ENCODE measurements around the gene ATF5. TPM values are rescaled to one million over a fixed set of nuclear protein-coding genes. Genes with fewer than 3 reads are reported as not detected.
"Not testable (repeated sequence)": the region's sequence is repeated elsewhere in the genome, so short reads cannot be mapped to it uniquely, and the experiment has no call there.

Gene ATF5
- polyA plus RNA-seq, 1 donor: 20.0 TPM

DNA sequence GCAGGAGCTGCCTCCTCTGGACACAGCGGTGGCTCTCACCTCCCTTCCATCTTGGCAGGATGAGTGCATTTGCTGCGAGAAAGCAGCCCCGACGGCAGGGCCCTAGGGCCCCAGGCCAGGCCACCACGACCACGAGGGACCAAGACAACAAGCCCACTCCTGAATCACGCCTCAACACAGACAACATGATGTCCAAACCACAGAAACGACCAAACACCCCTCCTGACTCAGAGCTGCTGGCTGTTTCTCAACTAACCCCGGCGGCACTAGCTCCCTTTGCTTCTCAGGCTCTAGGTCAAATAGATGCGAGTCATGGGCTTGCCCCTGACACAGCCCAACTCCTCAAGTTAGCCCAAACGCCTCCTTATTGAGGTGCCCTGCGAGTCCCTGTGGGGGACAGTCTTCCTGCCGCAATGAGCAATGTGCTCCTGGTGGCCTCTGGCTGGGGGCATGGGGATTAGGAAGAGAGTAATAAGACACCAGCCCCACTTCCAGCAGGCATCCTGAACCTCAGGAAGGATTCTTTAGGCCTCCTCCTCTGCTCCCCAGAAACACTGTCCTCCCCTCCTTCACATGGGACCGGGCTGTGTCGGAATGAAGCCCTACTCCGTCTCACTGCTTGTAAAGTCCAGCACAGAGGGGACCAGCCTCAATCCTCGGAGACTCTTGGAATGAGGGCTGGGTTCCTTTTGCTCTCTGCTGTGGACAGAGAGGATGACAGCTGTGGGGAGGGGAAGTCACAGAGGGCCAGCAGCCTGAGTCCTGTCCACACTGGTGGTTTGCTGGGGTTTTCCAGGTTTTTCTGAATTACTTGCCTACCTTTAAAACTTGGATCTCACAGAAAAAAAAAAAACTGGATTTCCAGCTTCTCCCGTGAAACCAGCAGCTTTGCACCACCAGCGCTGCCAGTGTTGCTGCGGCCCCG is 6.9 kb upstream of the ATF5 start:
- no peak for DNase-seq

DNA sequence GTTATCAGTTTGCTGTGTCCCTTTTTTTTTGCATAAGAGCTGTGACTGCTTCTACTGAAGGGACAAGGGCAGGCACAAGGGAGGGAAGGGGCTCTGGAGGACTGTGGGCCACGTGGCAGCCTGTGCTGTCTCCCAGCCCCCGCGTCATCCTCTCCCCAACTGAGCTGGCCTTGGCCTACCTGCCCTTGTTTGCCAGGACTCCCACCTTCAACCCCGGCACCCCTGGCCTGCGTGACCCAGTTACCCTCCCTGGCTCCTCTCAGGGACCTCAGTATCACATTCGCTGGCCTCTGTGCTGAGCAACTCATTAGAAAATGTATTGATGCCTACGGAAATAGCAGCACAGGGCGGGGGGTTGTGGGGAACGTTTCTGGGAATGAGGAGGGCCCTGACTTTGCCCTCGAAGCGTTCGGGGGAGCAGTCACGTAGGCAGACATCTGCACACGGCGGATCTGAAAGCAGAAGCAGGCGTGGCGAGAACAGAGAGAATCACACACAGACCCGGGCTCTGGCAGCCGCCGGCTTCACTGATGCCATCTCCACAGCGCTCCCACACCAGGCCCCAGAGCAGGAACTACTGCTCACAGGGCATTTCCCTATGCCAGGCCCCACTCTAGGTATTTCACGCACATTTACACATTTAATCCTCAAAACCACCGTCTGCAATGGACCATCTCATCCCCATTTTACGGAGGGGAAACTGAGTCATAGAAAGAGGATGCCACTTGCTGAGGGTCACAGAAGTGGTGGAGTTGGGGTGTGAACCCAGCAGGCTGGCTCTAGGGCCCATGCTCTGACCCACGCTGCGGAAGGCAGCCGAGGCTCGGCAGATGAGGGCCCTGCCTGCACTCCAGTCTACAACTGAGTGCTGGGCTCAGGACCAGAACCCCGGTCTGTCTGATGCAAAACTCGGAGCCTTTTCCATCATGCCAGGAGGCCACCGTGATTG is 5.7 kb upstream of the ATF5 start:
- no peak for DNase-seq

DNA sequence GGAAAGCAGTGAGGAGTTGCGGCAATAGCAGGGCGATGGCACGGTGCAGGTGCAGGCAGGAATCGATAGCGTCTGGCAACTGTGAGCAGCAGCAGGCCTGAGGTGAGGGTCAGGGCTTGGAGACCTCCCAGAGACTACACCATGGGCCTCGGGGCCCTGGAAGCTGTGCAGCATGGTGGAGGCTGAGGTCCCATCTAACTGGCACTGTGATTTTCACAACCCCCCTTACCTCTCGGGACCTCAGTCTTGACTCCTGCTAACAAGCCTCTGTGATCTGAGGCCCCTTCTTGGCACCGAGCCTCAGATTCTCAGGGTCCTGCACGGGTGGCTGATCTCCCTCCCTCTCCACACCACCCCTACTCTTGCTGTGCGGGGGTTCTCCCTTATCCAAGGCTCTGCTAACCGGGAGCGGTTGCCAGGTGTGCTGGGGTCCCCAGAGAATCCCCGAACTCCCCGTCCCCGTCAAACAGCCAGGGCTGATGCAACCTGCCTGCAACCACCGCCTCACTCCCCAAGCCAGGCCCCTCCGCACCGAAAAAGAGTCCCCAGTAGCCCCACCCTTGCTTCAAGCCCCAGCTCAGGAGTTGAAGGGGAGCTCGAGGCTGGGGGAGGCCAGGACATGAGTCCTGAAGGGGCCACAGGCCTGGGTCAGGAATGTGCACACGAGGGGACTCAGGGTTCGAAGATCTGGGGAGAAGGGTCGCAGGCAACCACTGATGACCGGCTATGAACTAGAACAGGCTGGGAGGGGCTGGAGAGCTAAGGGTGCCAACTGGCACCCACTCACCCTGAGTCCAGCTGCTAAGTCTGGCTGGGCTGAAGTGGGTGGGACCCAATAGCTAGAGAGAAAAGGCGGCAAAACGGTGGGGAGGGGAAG is 4.8 kb upstream of the ATF5 start:
- no peak for DNase-seq

DNA sequence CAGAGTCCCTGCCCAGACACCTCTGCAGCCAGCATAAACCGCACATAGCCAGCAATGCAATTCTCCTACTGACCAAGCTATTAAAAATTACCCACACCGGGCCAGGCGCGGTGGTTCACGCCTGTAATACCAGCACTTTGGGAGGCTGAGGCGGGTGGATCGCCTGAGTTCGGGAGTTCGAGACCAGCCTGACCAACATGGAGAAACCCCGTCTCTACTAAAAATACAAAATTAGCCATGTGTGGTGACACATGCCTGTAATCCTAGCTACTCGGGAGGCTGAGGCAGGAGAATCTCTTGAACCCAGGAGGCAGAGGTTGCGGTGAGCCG is 4.2 kb upstream of the ATF5 start:
- DNase-seq: not testable (repeated sequence)

DNA sequence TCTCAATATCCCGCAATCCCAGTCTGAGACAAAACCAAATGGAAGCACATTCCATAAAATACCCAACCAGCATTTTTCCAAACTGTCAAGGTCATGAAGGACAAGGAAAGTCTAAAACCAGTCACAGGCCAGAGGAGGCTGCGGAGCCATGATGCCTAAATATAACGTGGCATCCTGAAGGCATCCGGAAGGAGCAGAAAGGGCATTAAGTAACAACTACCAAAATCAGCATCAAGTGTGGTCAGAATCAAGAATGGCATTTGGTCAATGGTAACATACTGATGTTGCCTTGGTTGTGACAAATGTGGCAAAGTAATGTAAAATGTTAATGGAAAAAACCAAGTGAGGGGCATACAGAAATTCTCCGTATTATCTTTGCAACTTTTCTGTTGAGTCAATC is 3.5 kb upstream of the ATF5 start:
- DNase-seq: no peak

DNA sequence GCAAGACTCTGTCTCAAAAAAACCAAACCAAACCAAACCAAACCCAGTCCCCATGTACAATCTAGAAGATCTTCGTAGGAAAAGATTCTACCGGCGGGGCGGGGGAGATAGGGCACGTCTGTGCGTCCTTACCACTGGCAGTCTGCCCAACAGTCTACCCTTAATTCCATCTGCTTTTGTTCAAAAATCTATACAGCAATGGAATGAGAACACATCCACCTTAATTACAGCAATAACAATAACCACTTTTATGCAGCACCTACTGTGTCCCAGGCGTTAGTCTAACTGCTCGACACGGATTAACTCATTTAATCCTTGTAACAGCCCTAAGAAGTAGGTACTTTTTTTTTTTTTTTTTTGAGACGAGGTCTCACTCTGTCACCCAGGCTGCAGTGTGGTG is 2.5 kb upstream of the ATF5 start:
- no peak for DNase-seq

DNA sequence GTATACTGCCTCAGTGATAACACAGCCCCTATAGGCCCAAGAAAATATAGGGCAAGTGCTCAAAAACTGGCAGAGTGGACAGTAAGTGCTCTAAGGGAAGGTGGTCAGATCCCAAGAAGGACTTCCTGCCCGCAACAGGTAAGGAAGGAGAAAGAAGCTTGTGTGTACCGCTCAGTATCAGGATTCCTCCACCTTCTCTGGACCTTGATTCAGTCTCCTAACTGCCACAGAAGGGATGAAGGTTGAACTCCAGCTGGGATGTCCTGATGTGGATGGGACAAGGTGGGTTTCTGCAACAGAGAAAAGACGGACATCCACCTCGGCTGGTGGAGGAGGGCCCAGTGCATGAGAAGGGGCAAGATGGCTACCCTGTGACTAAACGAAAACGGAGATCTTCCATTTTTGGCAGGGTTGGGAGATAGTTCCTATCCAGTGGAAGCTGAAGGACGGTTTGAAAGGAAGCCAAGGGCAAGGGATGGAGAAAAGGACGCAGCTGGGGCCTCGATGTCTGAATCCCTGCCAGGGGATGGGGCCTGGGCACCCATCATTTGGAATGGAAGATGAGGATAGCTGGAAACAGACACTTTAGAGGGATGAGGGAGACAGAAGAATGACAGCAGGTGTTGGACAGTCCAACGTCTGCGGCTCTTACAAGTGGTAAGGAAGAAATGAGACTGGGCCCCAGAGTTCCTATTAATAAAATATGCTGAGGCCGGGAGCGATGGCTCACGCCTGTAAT is 1.3 kb upstream of the ATF5 start:
- no peak for DNase-seq

DNA sequence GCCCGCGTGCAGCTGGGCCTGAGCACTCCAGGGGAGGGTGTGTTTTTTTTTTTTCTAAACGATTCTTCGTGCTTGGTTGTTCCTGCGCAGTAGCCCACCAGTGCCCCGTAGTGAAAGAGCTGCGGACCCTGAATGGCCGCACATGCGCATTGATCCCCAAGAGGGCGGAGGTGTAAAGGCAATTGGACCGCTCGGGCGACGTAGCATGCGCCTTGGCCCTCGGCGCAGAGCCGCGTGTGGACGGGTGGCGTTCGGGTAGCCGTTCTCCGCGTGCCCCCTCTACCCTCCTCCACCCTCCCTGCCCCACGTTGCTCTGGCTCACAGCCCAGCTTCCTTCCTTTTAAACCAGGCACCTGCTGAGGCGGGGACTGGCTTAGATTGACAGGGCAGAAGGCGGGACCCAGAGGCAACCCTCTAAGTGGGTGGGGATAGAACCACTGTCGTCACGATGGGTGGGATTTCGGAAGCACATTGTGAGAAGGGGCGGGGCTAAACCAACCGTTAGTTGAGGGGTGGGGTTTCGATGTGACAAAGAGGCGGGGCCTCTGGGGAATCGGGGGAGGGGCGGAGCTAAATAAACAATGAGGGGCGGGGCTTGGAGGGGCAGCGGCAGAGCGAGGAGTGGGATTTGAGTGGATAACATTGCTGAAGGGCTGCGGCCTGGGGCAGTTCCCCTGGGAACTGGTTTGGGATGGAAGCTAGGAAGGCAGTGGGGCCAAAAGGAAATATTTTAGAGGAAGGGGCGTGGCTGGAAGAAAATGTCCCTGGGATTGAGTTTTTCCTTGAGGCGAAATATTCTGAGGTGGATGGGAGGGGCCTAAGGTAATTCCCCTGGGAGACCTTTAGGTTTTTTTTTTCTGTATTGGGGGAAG is 842 bp downstream of the ATF5 start:
- DNase-seq: peak; percentile 91

DNA sequence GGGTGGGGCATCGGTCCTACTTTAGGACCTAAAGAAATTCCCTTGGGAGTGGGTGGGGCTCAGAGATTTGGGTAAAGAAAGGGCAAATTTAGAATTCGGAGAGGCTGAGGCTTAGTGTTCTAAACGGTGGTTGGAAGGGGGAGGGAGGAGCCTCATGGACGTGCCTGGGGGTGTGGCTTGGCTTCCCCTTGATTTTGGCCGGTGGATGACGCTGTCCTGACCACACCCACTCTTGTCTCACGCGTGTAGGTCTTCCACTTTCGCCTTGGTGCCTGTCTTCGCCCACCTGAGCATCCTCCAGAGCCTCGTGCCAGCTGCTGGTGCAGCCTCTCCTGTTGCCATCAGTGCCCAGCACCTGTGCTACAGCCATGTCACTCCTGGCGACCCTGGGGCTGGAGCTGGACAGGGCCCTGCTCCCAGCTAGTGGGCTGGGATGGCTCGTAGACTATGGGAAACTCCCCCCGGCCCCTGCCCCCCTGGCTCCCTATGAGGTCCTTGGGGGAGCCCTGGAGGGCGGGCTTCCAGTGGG is 1.5 kb downstream of the ATF5 start:
- DNase-seq: no peak

DNA sequence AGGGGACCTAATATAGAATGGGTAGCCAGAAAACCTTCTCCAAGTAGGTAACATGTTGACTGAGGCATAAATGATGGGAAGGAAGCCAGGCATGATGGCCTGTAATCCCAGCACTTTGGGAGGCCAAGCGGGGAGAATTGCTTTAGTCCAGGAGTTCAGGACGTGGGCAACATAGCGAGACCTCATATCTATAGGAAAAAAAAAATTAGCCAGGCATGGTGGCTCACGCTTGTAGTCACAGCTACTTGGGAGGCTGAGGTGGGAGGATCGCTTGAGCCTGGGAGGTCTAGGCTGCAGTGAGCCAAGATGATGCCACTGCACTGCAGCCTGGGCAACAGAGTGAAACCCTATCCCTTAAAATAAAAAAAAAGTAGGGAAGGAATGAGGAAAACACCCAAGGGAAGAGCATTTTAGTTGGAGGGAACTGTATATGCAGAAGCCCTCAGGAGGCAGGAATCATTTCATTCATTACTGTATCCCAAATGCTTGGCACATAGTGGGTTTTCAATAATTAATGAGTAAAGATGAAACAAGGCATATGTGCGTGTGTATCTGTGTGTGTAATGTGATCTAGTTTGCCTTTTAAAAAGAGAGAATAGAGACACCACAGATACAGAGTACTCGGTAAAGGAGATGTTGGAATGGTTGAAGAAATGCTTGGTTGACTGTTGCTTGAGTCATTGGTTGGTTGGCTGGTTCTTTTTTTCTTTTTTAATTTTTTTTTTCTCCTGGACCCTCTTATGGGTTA is 2.5 kb downstream of the ATF5 start:
- no peak for DNase-seq

DNA sequence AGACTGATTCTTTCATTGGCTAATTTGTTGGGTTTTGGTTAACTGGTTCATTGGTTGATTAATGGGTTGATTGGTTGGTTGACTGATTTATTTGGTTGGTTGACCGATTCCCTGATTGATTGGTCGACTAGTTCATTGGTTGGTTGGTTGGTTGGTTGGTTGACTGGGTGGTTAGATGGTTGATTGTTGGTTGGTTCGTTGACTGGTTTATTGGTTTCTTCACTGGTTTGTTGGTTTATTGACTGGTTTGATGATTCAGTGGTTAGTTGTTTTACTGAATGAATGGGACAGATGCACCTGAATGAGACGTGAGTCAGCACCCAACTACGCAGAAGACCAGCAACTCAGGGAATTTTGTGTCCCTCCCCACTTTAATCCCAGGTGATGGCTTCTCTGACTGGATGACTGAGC is 3.0 kb downstream of the ATF5 start:
- DNase-seq: no peak

DNA sequence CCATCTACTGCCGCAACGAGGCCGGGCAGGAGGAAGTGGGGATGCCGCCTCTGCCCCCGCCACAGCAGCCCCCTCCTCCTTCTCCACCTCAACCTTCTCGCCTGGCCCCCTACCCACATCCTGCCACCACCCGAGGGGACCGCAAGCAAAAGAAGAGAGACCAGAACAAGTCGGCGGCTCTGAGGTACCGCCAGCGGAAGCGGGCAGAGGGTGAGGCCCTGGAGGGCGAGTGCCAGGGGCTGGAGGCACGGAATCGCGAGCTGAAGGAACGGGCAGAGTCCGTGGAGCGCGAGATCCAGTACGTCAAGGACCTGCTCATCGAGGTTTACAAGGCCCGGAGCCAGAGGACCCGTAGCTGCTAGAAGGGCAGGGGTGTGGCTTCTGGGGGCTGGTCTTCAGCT is 3.7 kb downstream of the ATF5 start:
- DNase-seq: no peak

DNA sequence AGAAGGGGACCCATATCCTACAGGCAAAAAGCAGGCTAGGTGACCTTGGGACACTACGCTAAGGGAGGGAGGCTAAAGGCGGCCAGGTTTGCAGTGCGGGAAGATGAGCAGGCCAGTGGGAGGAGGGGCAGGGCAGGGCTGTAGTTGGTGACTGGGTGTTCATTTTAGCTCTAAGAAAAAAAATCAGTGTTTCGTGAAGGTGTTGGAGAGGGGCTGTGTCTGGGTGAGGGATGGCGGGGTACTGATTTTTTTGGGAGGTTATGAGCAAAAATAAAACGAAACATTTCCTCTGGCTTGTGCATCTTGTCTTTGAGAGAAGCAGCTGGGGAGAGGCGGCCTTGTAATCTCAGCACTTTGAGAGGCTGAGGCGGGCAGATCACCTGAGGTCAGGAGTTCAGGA is 4.6 kb downstream of the ATF5 start:
- no peak for DNase-seq

DNA sequence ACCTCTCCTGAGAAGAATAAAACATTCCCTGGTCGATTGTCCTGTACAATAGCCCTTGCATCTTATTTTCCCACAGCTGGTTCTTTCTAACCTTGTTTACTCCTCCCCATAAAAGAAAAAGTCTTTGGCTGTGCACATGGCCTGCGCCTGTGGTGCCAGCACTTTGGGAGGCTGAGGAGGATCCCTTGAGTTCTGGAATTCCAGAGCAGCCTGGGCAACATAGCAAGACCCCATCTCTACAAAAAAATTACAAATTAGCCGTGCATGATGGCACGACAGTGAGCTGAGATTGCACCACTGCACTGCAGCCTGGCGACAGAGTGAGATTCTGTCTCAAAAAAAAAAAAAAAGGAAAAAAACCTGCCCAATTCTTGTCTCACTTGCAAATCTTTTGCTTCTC is 7.5 kb downstream of the ATF5 start:
- no peak for DNase-seq

DNA sequence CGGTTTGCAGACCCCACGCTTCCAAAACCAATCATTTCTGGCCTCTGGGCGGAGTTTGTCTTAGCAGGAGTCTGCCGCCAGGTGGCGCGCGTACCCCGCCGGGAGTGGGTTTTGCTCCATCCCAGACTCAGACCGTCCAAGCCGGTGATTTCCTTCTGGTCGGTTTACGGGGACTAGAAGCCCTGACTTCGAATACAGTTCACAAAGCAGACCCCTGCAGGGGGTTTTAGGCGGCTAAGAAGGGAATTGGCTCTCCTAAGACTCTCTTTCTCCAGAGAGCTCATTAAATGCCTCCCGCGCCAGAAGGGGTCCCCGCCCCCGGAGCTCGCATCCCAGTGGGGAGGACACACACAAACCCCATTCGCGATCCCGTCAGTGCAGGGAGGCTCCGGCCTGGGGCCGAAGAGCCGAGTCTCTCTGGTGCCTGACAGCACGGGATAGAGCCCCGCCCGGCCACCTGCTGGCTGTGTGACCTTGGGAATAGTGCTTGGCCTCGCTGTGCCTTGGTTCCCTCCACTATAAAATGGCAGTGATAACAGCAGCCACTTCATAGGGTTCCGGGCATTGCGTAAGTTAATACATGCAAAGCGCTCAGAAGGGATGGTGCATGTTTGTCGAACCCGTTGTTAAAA is 8.9 kb downstream of the ATF5 start:
- peak; percentile 76 for DNase-seq

DNA sequence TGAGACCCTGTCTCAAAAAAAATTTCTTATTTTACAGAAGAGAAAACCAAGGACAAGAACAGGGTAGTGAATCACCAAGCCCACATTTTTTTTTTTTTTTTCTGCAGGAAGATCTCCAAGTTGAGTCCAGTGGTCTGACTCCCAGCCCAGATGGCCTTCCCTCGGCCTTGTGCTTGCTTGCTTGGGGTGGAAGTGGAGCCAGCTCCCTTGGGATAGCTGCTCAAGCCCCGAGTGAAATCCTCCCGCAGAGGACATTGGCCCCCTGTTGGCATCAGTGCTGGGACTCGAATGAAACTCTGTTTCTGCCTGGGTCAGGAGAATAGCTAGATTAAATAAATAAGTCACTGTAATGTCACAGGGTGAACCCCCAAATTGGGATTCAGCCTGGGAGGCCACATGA is 9.7 kb downstream of the ATF5 start:
- DNase-seq: no peak

DNA sequence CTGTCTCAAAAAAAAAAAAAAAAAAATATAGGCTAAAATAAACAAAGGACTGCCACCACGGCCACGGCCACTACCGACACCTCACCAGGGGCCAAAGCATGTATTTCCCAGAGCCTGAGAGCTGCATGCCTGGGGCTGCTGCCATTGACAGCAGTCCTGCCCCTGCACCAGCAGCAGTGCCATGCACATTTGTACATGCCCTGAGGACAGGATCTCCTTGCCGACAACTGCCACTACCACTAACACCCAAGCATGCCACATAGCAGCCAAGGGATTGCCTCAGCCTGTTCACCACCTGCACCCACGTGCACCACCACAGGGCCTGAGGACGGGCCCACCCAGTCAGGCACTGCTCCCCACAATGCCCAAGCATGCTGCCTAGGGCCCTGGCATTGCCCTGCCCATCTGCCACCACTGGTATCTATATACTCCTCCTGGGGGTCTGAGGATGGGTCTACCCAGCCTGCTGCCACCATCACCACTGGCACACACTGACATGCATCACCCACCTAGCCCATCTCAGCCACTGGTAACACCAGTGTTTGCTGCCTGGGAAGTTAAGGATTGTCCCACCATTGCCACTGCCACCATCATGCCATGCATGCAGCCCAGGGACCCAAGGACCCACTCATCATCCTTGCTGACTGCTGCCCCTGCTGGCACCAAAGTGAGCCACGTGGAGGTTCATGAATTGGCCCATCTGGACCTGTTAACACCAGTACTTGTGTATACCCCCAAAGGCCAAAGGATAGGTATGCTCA is 10.9 kb downstream of the ATF5 start:
- no peak for DNase-seq

DNA sequence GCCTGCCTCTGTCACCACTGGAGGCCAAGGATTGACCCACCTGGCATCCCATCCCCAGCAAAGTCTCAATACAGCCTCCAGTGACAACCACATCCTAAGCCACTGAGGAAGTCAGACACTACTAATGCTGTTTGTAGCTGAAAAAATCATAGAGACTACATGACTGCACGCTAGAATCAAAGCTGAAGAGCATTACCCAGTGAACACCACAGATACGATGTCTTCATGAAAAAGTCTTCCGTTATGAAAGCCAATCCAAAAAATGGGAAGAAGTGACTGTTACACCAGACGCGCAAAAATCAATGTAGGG is 11.4 kb downstream of the ATF5 start:
- DNase-seq: no peak

Data from left kidney (tissue), 2 donors.